ENCODE data around the gene CDC14A.

DNA sequence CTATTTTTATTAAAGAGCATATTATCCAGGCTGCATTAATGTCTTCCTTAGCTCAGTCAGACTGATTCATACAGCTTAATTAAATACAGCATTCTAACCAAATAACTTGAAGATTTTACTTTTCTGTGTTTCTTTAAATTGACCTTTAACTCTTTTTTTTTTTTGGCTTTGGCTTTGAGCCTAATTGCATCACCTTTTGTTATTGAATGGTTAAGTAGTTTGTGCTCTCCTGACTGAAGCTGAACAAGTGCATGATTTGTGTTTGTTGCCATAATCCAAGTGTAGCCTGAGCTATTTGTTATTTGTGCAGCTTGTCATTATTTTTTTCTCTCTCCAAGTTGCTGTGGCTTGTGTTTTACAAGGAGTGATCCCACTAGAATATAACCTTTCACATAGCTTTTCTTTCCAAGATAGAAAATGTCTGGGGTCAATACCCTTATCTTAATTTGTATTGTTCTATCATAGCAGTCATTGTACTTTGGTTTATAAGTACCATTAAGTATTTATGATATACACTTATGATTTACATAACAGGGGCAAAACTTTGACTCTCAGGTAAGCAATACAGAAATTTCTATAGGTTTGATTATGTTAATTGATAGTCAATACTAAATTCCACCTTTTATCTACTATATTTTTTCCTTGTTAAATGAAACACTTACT is 31.6 kb downstream of the CDC14A start:
- TF ChIP-seq, protein P1, sequence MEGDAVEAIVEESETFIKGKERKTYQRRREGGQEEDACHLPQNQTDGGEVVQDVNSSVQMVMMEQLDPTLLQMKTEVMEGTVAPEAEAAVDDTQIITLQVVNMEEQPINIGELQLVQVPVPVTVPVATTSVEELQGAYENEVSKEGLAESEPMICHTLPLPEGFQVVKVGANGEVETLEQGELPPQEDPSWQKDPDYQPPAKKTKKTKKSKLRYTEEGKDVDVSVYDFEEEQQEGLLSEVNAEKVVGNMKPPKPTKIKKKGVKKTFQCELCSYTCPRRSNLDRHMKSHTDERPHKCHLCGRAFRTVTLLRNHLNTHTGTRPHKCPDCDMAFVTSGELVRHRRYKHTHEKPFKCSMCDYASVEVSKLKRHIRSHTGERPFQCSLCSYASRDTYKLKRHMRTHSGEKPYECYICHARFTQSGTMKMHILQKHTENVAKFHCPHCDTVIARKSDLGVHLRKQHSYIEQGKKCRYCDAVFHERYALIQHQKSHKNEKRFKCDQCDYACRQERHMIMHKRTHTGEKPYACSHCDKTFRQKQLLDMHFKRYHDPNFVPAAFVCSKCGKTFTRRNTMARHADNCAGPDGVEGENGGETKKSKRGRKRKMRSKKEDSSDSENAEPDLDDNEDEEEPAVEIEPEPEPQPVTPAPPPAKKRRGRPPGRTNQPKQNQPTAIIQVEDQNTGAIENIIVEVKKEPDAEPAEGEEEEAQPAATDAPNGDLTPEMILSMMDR (IDR thresholded peaks at IDR 0.05): no peak
- no peak for TF ChIP-seq POLR2A (IDR thresholded peaks at IDR 0.05)

Data from uterus (tissue), 2 donors.